Measurements from ENCODE around the gene MRPL34.

Gene MRPL34

GRCh38 chr19:17302391-17303166 lies 3.1 kb upstream of the MRPL34 start:
- no peaks in the 10 kb centered on the region for H3K27me3 ChIP-seq (replicated peaks; ENCODE audit: insufficient read depth, low read length)
- no peak overlapping the region for H3K27ac ChIP-seq (ENCODE audit: low read length)
- H3F3A ChIP-seq (ENCODE audit: insufficient read depth, low read length): peaks cover 19% of the 10 kb centered on the region
- TF ChIP-seq EZH2 (optimal IDR thresholded peaks at IDR 0.05; ENCODE audit: low read depth, low read length): no peak
- TF ChIP-seq EZH2phosphoT487 (IDR thresholded peaks at IDR 0.05; ENCODE audit: low read length): no peak
- TF ChIP-seq CTCF (IDR thresholded peaks at IDR 0.05; ENCODE audit: low read length): no peak
- peak overlapping the region; percentile 77 for H3K4me3 ChIP-seq (ENCODE audit: low read length)
- H3K4me2 ChIP-seq (ENCODE audit: low read depth, low read length): peak overlapping the region; percentile 89
- H3K36me3 ChIP-seq (replicated peaks; ENCODE audit: insufficient read depth, low read length): no peaks in the 10 kb centered on the region
- H3K79me2 ChIP-seq (ENCODE audit: low read length): peaks cover 15% of the 10 kb centered on the region
- no peaks in the 10 kb centered on the region for H3K9me3 ChIP-seq (replicated peaks; ENCODE audit: insufficient read depth, low read length)
- H3K9ac ChIP-seq (ENCODE audit: low read length): peak overlapping the region; percentile 72; the same call in 1 of the 2 replicates
- no peak for DNase-seq
- H2AFZ ChIP-seq (ENCODE audit: low read length): peak overlapping the region; percentile 87
- no peaks in the 10 kb centered on the region for H3K9me2 ChIP-seq (replicated peaks; ENCODE audit: insufficient read depth, low read length)
- H3K4me1 ChIP-seq (ENCODE audit: low read length): peaks cover 17% of the 10 kb centered on the region
- H4K20me1 ChIP-seq (ENCODE audit: insufficient read depth, low read length): no peaks in the 10 kb centered on the region

GRCh38 chr19:17303167-17303939 lies 2.3 kb upstream of the MRPL34 start, which contains the start of gene ABHD8:
ABHD8 (minus strand) TSS chr19:17303425; CDS start chr19:17301616, 1,809 bp downstream.
- H3K9ac ChIP-seq (ENCODE audit: low read length): peak within 1 kb of the TSS; percentile 72; the same call in 1 of the 2 replicates
- H3K79me2 ChIP-seq (ENCODE audit: low read length): peaks cover 20% of the 10 kb centered on the region
- no peaks in the 10 kb centered on the region for H3K36me3 ChIP-seq (replicated peaks; ENCODE audit: insufficient read depth, low read length)
- peak within 1 kb of the TSS; percentile 87 for H2AFZ ChIP-seq (ENCODE audit: low read length)
- peaks cover 17% of the 10 kb centered on the region for H3K4me1 ChIP-seq (ENCODE audit: low read length)
- H3K27me3 ChIP-seq (replicated peaks; ENCODE audit: insufficient read depth, low read length): no peaks in the 10 kb centered on the region
- H4K20me1 ChIP-seq (ENCODE audit: insufficient read depth, low read length): no peaks in the 10 kb centered on the region
- DNase-seq: peak; percentile 96
- no peaks in the 10 kb centered on the region for H3K9me3 ChIP-seq (replicated peaks; ENCODE audit: insufficient read depth, low read length)
- H3K4me3 ChIP-seq (ENCODE audit: low read length): peak within 1 kb of the TSS; percentile 77
- peak within 1 kb of the TSS; percentile 89 for H3K4me2 ChIP-seq (ENCODE audit: low read depth, low read length)
- peaks cover 24% of the 10 kb centered on the region for H3F3A ChIP-seq (ENCODE audit: insufficient read depth, low read length)
- no peaks in the 10 kb centered on the region for H3K9me2 ChIP-seq (replicated peaks; ENCODE audit: insufficient read depth, low read length)
- TF ChIP-seq CTCF (IDR thresholded peaks at IDR 0.05; ENCODE audit: low read length) (peak; percentile 50), EZH2phosphoT487 (IDR thresholded peaks at IDR 0.05; ENCODE audit: low read length) (no peak)
- no peak within 1 kb of the TSS for H3K27ac ChIP-seq (ENCODE audit: low read length)

- Histone ChIP-seq H3K27me3 (replicated peaks; ENCODE audit: insufficient read depth, low read length) (no peaks in the 10 kb centered on the region), H3K9me2 (replicated peaks; ENCODE audit: insufficient read depth, low read length) (no peaks in the 10 kb centered on the region), H3K36me3 (replicated peaks; ENCODE audit: insufficient read depth, low read length) (no peaks in the 10 kb centered on the region), H3K9me3 (replicated peaks; ENCODE audit: insufficient read depth, low read length) (no peaks in the 10 kb centered on the region), H3K79me2 (ENCODE audit: low read length) (peaks cover 20% of the 10 kb centered on the region), H3K27ac (ENCODE audit: low read length) (no peak overlapping the region), H3K9ac (ENCODE audit: low read length) (no peak overlapping the region), H3K4me3 (ENCODE audit: low read length) (no peak overlapping the region), H2AFZ (ENCODE audit: low read length) (peak overlapping the region; percentile 87), H3F3A (ENCODE audit: insufficient read depth, low read length) (peaks cover 24% of the 10 kb centered on the region), H4K20me1 (ENCODE audit: insufficient read depth, low read length) (no peaks in the 10 kb centered on the region), H3K4me1 (ENCODE audit: low read length) (peaks cover 17% of the 10 kb centered on the region), H3K4me2 (ENCODE audit: low read depth, low read length) (peak overlapping the region; percentile 89)
- TF ChIP-seq EZH2phosphoT487 (IDR thresholded peaks at IDR 0.05; ENCODE audit: low read length) (no peak), EZH2 (optimal IDR thresholded peaks at IDR 0.05; ENCODE audit: low read depth, low read length) (no peak), CTCF (IDR thresholded peaks at IDR 0.05; ENCODE audit: low read length) (no peak)
- no peak for DNase-seq
Observed at GRCh38 chr19:17303940-17304267, 1.8 kb upstream of the MRPL34 start.

Data from MM.1S (cell line).